Left forelimb (tissue), 1 donor: ENCODE results near the gene SRPK3.
A peak's percentile ranks its signal among the peaks of the same experiment; 100 is the strongest.

Experiments used
- DNase-seq: peaks from one replicate; pipeline ENCODE4 v3.0.0-alpha.2; 2018; ENCODE audit warnings: low spot score

The SRPK3 gene

GRCh38 chrX:153770601-153771414 is 10.0 kb upstream of the SRPK3 start:
- peak; percentile 30 for DNase-seq

- peak; percentile 50 for DNase-seq
Observed at GRCh38 chrX:153771415-153772315, 9.2 kb upstream of the SRPK3 start.

- DNase-seq = peak; percentile 6
Observed at GRCh38 chrX:153772316-153773217, 8.3 kb upstream of the SRPK3 start.

- no peak for DNase-seq
Observed at GRCh38 chrX:153773218-153773611, 7.6 kb upstream of the SRPK3 start.

- DNase-seq = no peak
Observed at GRCh38 chrX:153773741-153774575, 6.9 kb upstream of the SRPK3 start.

GRCh38 chrX:153774576-153775292 is 6.1 kb upstream of the SRPK3 start:
- DNase-seq = no peak

GRCh38 chrX:153775293-153776119 is 5.3 kb upstream of the SRPK3 start:
- DNase-seq = no peak

- DNase-seq = no peak
Observed at GRCh38 chrX:153776120-153776599, 4.7 kb upstream of the SRPK3 start.

GRCh38 chrX:153776611-153777045 is 4.2 kb upstream of the SRPK3 start:
- no peak for DNase-seq

GRCh38 chrX:153777261-153778090 is 3.4 kb upstream of the SRPK3 start:
- DNase-seq = no peak

GRCh38 chrX:153778181-153778580 is 2.7 kb upstream of the SRPK3 start:
- no peak for DNase-seq

GRCh38 chrX:153778684-153779101 is 2.1 kb upstream of the SRPK3 start:
- DNase-seq = no peak

GRCh38 chrX:153779891-153780677 is 757 bp upstream of the SRPK3 start:
- no peak for DNase-seq

- DNase-seq = no peak
Observed at GRCh38 chrX:153781428-153782047, 697 bp downstream of the SRPK3 start.

- DNase-seq = no peak
Observed at GRCh38 chrX:153782313-153782712, 1.5 kb downstream of the SRPK3 start.

- no peak for DNase-seq
Observed at GRCh38 chrX:153782871-153783270, 2.0 kb downstream of the SRPK3 start.
